PFSK-1 (cell line): ENCODE measurements around the gene RAPGEF2.

Experiments used
- FOXP2 ChIP-seq: optimal IDR thresholded peaks from 2 replicates; pipeline ENCODE3; 2011; ENCODE audit warnings: borderline replicate concordance, control low read depth, inconsistent platforms; ENCODE audit not compliant: insufficient read depth; ENCODE audit errors: extremely low read length, extremely low read depth
- POLR2AphosphoS5 ChIP-seq: IDR thresholded peaks from 2 replicates; pipeline ENCODE4 v1.6.1; 2012; ENCODE audit warnings: low read depth, mild to moderate bottlenecking, control low read depth, low read length, moderate library complexity
- REST ChIP-seq, 2 experiments: IDR thresholded peaks; 2 replicates each; pipeline versions ENCODE4 v1.6.1 to v1.8.0; 2011 to 2012; ENCODE audit warnings: low read depth in 2 of 2, low read length in 2 of 2, control low read depth in 1 of 2, inconsistent platforms in 1 of 2, mild to moderate bottlenecking in 1 of 2, moderate library complexity in 1 of 2; ENCODE audit not compliant: insufficient read depth in 1 of 2
- SIN3A ChIP-seq: IDR thresholded peaks from 2 replicates; pipeline ENCODE4 v1.6.1; 2012; ENCODE audit warnings: mild to moderate bottlenecking, low read length, moderate library complexity, borderline replicate concordance; ENCODE audit not compliant: insufficient read depth
- TAF1 ChIP-seq: IDR thresholded peaks from 2 replicates; pipeline ENCODE4 v1.6.1; 2012; ENCODE audit warnings: low read length, control low read depth, borderline replicate concordance; ENCODE audit not compliant: insufficient read depth

RAPGEF2 gene

GRCh38 chr4:159178151-159178546, 75.3 kb downstream of the RAPGEF2 start:
- TF ChIP-seq POLR2AphosphoS5 (no peak), SIN3A (no peak), REST (IDR thresholded peaks at IDR 0.05; ENCODE audit: insufficient read depth in 1 of 2, low read depth in 2 of 2, low read length in 2 of 2) (no peak), TAF1 (no peak), FOXP2 (no peak)

DNA sequence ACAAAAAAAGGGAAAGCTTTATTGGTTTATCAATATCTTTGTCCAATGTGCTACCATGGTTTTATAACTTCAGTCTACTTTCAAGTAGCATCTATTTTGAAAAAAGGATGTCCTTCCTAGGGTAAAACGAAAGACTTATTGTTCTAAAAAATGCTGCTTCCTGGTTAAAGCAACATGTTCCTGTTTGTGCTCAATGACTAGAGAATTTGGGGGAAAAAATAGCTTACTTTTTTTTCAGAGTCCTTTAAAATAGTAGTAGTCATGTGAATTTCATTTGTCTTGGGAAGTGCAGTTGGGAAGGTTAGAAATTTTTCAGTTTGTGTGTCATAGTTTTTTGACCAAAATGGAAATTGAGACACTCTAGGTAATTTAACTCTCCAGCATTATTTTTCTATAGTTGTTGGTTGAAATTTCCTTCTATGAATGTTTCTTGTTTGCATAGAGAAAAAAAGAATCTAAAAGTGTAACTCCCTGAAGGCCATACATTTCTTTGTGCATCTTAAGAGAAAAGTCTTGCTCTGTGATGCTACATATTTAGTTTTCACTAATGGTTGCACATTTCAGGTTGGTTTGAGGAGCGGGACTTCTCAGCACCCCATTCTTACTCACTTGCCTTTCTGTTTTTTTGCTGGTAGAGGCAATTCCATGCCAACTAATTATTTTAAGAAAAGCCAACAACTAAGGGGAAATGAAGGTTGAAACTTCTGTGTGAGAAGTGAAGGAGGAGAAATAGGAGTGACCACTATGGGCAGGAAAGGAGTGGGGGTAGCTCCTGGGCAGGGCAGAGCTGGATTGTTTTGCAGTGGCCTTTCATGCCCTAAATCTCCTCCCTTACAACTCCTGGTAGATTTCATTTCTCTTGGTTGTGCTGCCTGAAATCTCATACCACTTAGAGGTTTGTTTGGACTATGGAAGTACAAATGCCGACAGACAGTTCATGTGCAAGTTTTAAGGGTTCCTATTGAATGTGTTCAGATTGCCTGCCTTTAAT, 76.4 kb downstream of the RAPGEF2 start:
- TF ChIP-seq TAF1 (no peak), POLR2AphosphoS5 (no peak), FOXP2 (no peak), SIN3A (no peak), REST (IDR thresholded peaks at IDR 0.05; ENCODE audit: insufficient read depth in 1 of 2, low read depth in 2 of 2, low read length in 2 of 2) (no peak)

DNA sequence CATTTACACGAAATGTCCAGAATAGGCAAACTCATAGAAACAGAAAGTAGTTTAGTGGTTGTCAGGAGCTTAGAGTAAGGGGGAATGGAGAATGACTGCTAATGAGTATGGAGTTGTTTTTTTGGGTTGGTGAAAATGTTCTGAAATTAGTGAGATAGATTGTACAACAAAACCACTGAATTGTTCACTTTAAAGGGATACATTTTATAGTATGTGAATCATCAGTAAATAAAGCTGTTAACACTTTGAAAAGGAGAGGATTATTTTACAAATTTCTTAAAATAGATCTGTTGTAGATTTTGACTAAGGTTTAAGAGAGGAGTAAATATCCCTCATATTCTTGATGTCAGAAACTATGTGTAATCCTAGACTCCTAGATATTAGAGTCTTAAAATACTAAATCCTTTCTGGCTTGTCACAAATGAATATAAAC, 82.7 kb downstream of the RAPGEF2 start:
- TF ChIP-seq TAF1 = no peak
- TF ChIP-seq SIN3A = no peak
- no peak for TF ChIP-seq FOXP2
- no peak for TF ChIP-seq POLR2AphosphoS5
- no peak for TF ChIP-seq REST (IDR thresholded peaks at IDR 0.05; ENCODE audit: insufficient read depth in 1 of 2, low read depth in 2 of 2, low read length in 2 of 2)

- TF ChIP-seq TAF1 = no peak
- TF ChIP-seq FOXP2 = no peak
- no peak for TF ChIP-seq SIN3A
- no peak for TF ChIP-seq REST (IDR thresholded peaks at IDR 0.05; ENCODE audit: insufficient read depth in 1 of 2, low read depth in 2 of 2, low read length in 2 of 2)
- no peak for TF ChIP-seq POLR2AphosphoS5
Measured at GRCh38 chr4:159188646-159189045, 85.8 kb downstream of the RAPGEF2 start.
